HG03378 (cell line): ENCODE measurements around the gene TMEM208.

ENCODE experiments used
- ATAC-seq: cut with Tn5 transposase; IDR thresholded peaks from one replicate; pipeline ENCODE4 v1.9.1; 2021; ENCODE audit warnings: mild to moderate bottlenecking, moderate library complexity; ENCODE audit not compliant: unreplicated experiment

The TMEM208 gene

GRCh38 chr16:67207249-67208091 lies 19.5 kb upstream of the TMEM208 start:
- no peak for ATAC-seq

- no peak for ATAC-seq
Measured at GRCh38 chr16:67208154-67208896, 18.6 kb upstream of the TMEM208 start.

GRCh38 chr16:67209565-67209964 lies 17.4 kb upstream of the TMEM208 start:
- ATAC-seq, result no peak

GRCh38 chr16:67210069-67210937 lies 16.6 kb upstream of the TMEM208 start:
- no peak for ATAC-seq

- ATAC-seq, result no peak
Measured at GRCh38 chr16:67211674-67212073, 15.3 kb upstream of the TMEM208 start.

GRCh38 chr16:67212766-67213165 lies 14.2 kb upstream of the TMEM208 start:
- ATAC-seq, result no peak

- ATAC-seq, result no peak
Measured at GRCh38 chr16:67213197-67214019, 13.5 kb upstream of the TMEM208 start.

GRCh38 chr16:67215706-67216105 lies 11.2 kb upstream of the TMEM208 start:
- no peak for ATAC-seq

GRCh38 chr16:67216612-67217490 lies 10.1 kb upstream of the TMEM208 start:
- no peak for ATAC-seq

- ATAC-seq, result no peak
Measured at GRCh38 chr16:67223992-67224391, 2.9 kb upstream of the TMEM208 start.

GRCh38 chr16:67226295-67226803 lies 581 bp upstream of the TMEM208 start:
- no peak for ATAC-seq

- no peak for ATAC-seq
Measured at GRCh38 chr16:67227567-67227921, 614 bp downstream of the TMEM208 start.

GRCh38 chr16:67228034-67228785 lies 1.3 kb downstream of the TMEM208 start:
- ATAC-seq, result no peak

GRCh38 chr16:67228905-67229304 lies 2.0 kb downstream of the TMEM208 start:
- no peak for ATAC-seq

- ATAC-seq, result no peak
Measured at GRCh38 chr16:67229906-67230808, 3.2 kb downstream of the TMEM208 start.

- ATAC-seq, result no peak
Measured at GRCh38 chr16:67230809-67231660, 4.1 kb downstream of the TMEM208 start.

GRCh38 chr16:67233596-67233995 lies 6.7 kb downstream of the TMEM208 start:
- ATAC-seq, result no peak
